BE2C (cell line): ENCODE measurements around the gene NR1H4.

Source experiments
- DNase-seq: peaks from one replicate; pipeline ENCODE4 v3.0.0-alpha.2; 2020
- H3K27me3 ChIP-seq: fragments of 250-450 bp; sonication (Bioruptor Pico); 2 replicates; pipeline ENCODE4 v1.5.1; 2020; ENCODE audit warnings: mild to moderate bottlenecking
- H3K36me3 ChIP-seq: fragments of 250-450 bp; sonication (Bioruptor Pico); 2 replicates; pipeline ENCODE4 v1.5.1; 2020; ENCODE audit warnings: mild to moderate bottlenecking
- H3K4me1 ChIP-seq: fragments of 250-450 bp; sonication (Bioruptor Pico); 2 replicates; pipeline ENCODE4 v1.5.1; 2020
- H3K4me3 ChIP-seq: 2 replicates; pipeline ENCODE4 v1.5.1; 2011; ENCODE audit warnings: low read depth, low read length
- H3K9me3 ChIP-seq: fragments of 250-450 bp; sonication (Bioruptor Pico); 2 replicates; pipeline ENCODE4 v1.5.1; 2020
- CTCF ChIP-seq: IDR thresholded peaks from 2 replicates; pipeline ENCODE4 v1.5.1; 2012; ENCODE audit warnings: mild to moderate bottlenecking, low read depth, low read length

Gene NR1H4

GRCh38 chr12:100474617-100475016 lies 951 bp downstream of the NR1H4 start:
- no peak for TF ChIP-seq CTCF

GRCh38 chr12:100476013-100476751 lies 2.5 kb downstream of the NR1H4 start:
- Histone ChIP-seq H3K9me3 (no peaks in the 10 kb centered on the region), H3K4me1 (no peaks in the 10 kb centered on the region), H3K36me3 (no peaks in the 10 kb centered on the region), H3K4me3 (no peak overlapping the region), H3K27me3 (peaks cover 5% of the 10 kb centered on the region; the same call in 1 of the 2 replicates)
- no peak for DNase-seq
- no peak for TF ChIP-seq CTCF

More at GRCh38 chr12:100474617-100475016, 951 bp downstream of the NR1H4 start:
- Histone ChIP-seq H3K36me3 (no peaks in the 10 kb centered on the region), H3K27me3 (peaks cover 5% of the 10 kb centered on the region; the same call in 1 of the 2 replicates), H3K4me3 (no peak overlapping the region), H3K9me3 (no peaks in the 10 kb centered on the region), H3K4me1 (no peaks in the 10 kb centered on the region)
- no peak for DNase-seq

- no peak for DNase-seq
- no peaks in the 10 kb centered on the region for H3K9me3 ChIP-seq
- no peaks in the 10 kb centered on the region for H3K36me3 ChIP-seq
- no peaks in the 10 kb centered on the region for H3K27me3 ChIP-seq
- H3K4me3 ChIP-seq: no peak overlapping the region
- no peak for TF ChIP-seq CTCF
- no peaks in the 10 kb centered on the region for H3K4me1 ChIP-seq
Measured at GRCh38 chr12:100481021-100481420, 7.4 kb downstream of the NR1H4 start.

- H3K27me3 ChIP-seq: no peaks in the 10 kb centered on the region
Measured at GRCh38 chr12:100484183-100484886, 10.7 kb downstream of the NR1H4 start.

GRCh38 chr12:100484891-100485471 lies 11.3 kb downstream of the NR1H4 start:
- TF ChIP-seq CTCF: no peak
- Histone ChIP-seq H3K4me1 (no peaks in the 10 kb centered on the region), H3K9me3 (no peaks in the 10 kb centered on the region), H3K4me3 (no peak overlapping the region), H3K36me3 (no peaks in the 10 kb centered on the region), H3K27me3 (no peaks in the 10 kb centered on the region)
- DNase-seq: no peak

More at GRCh38 chr12:100484183-100484886, 10.7 kb downstream of the NR1H4 start:
- Histone ChIP-seq H3K4me1 (no peaks in the 10 kb centered on the region), H3K4me3 (no peak overlapping the region), H3K36me3 (no peaks in the 10 kb centered on the region), H3K9me3 (no peaks in the 10 kb centered on the region)
- DNase-seq: no peak
- TF ChIP-seq CTCF: no peak

GRCh38 chr12:100485983-100486382 lies 12.3 kb downstream of the NR1H4 start:
- no peaks in the 10 kb centered on the region for H3K36me3 ChIP-seq
- no peaks in the 10 kb centered on the region for H3K9me3 ChIP-seq
- no peak for TF ChIP-seq CTCF
- DNase-seq: no peak
- H3K4me3 ChIP-seq: no peak overlapping the region
- no peaks in the 10 kb centered on the region for H3K27me3 ChIP-seq
- no peaks in the 10 kb centered on the region for H3K4me1 ChIP-seq
